NOMO-1 treated with dmso at 0.1 percent for 144 hours (cell line): Measurements from ENCODE around the gene CAMP.

Source experiments
- DNase-seq: peaks from one replicate; lab custom pipeline; 2025; ENCODE audit not compliant: unreplicated experiment; lab: John Stamatoyannopoulos, UW

The CAMP gene

DNA sequence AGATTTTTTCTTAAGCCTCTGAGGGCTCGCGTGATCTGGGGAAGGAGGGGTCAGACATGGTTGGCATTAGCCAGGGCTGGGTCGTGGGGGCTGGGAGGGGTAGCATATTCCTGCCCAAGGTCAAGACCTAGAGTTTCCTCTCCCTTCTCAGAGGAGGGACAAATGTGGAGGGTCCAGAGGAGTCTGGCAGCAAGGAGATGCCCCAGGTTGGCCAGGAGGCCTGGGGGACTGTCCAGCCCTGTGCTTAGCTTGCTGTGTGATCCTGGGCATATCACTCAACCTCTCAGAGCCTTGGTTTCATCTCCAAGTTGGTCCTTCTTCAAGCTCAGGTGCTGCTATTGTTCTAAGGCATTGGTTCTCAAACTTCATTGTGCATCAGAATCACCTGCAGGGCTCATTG, 9.1 kb upstream of the CAMP start:
- no peak for DNase-seq

DNA sequence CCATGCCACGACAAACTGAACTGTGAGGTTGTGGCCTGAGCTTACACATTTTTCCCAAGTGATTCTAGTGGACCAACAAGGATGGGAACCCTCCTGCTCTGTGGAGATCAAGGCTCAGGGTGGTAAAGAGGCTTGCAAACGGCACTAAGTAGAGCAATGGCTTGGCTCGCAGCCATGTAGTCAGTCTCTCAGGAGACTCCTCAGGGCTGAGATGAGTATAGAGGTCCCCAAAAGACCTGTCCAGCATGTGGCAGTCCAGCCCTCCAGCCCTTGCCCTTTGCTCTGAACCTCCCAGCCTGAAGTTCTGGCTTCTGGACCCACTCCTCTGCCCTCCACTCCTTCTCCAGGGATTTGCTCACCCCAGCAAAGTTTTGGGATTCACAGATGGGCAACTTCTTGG, 8.3 kb upstream of the CAMP start:
- no peak for DNase-seq

DNA sequence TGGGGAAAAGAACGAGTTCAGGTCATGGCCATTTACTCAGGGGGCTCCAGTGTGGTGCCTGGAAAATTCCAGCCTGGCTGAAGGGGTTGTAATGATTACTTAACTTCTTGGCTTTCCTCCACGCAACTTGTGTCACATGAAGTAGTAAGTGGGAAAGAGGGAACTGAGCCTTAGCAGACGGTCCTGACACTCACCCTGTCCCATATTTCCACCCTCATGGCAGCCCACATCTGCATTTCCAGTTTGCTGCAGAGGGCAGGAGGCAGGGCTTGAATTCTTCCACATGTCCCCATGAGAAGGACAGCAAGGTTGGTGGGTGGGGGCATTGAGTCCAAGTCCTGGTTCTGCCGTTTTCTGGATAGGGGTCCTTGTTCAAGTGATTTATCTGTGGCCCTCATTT, 7.8 kb upstream of the CAMP start:
- DNase-seq = no peak

DNA sequence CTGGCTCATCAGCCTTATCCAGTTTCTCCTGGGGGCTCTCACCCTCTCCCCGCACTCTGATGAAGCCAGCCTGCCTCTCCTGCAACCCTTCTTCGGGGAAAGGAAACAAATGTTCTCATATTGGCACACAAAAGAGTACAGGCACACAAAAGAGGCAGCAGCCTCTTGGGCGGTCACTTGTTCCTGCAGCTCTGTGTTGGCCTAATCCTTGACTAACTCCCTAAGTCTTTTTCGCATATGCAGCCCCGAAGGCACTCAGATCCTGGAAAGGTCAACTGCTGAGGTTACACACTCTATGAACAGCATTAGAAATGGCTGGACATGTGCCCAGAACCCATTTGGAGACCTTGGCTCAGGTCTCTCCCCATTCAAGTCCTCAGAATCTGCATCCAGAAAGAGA, 7.4 kb upstream of the CAMP start:
- DNase-seq = no peak

DNA sequence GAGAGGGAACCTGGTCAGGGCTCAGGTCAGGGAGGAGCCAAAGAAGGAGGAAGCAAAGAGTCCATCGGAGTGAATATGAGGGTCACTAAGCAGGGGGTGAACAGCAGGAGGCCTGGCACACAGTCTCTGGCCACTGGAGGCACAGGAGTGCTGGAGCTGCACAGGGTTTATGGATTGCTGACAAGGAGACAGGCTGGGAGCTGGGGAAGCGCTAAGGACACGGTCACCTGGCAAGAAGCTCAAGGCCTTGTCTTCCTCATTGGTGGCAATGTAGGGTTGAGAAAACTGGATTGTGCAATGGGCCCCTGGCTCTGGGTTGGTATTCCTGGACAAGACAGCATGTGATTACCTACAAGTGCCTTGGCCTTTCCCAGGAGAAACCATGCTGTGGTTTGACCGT, 5.8 kb upstream of the CAMP start:
- no peak for DNase-seq

DNA sequence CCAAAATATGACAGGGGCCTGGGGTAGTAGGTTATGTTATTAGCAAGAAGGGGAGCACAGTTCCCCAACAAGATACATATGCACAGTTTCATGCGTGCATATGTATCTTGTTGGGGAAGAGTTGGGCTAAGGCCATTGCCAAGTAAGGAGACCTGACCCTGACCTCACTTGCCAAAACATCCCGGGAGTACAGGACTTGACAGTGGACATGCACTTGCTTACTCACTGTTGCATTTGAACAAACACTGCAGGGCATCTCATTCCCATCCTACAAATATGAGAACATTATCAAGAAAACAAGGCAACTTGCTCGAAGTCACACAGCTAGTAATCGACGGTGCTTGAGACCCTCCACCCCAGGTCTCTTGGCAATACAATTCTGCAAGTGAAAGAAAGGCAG, 4.8 kb upstream of the CAMP start:
- DNase-seq = no peak

DNA sequence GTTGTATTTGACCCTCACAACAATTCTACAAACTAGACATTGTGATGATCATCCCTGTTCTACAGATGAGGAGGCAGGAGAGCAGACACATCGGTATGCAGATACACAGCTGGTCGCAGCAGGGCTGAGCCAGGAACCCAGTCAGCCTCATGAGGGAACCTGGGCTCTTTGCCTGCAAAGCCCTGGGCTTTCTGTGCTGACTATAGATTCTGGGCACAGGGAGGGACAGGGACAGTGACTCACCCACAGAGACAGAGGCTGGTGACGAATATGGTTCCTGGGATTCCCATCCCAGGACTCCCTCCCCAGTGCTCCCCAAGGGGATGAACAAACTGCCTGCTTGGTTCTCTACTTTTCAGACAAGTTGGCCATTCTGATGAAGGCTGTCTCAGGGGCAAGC, 3.8 kb upstream of the CAMP start:
- no peak for DNase-seq

DNA sequence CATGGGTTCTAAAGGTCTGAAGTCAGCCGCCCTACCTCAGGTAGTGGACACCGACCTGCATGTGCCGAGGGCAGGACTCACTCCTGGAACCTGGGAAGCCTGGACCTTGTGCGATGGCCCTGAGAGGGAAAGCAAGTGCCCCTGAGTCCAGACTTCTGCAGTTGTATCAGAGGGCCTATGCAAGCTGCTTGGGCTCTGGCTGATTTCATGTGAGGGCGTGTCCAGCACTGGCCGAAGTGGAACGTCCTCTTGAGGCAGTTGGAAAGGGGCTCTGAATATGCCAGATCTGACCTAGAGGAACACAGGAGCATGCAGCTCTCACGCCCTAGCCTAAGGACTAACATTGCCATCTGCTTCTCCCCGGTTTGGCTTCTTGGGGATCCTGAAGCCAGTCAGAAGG, 2.5 kb upstream of the CAMP start:
- DNase-seq = no peak

DNA sequence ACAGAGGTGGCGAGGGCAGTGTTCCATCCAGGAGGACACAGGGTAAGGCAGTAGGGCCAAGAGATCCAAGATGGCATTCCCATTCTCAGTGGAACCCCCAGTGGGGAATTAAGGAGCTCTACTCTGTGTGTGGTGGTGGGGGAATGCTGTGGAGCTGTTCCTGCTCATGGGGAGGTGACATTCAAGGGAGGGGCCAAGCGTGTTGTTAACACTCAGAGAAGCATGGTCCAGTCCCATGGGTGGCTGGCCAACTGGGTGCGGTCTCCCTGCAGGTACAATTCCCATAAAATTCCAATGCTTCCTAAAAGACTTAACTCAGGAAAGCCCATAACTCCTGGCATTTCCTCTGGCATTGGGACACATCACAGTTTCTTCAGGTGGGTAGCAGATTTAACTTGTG, 2.3 kb downstream of the CAMP start:
- no peak for DNase-seq

DNA sequence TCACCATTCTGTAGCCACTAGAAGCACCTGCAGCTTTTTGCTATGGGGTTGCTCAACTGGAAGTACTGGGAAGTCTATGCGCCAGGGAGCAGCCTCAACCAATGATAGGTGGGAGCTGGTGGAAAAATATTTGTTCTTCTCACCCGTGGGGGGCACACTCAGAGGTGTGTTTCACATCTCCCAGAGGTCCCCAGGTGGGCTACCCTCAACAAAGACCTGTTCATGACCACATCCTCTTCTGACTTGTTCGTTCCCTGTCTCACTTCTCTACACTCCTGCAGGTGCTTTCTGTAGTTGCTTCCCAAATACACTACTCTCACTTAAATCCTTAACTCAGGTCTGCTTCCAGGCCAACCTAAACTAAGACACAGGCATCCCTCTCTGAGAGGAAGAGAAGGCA, 3.6 kb downstream of the CAMP start:
- no peak for DNase-seq

DNA sequence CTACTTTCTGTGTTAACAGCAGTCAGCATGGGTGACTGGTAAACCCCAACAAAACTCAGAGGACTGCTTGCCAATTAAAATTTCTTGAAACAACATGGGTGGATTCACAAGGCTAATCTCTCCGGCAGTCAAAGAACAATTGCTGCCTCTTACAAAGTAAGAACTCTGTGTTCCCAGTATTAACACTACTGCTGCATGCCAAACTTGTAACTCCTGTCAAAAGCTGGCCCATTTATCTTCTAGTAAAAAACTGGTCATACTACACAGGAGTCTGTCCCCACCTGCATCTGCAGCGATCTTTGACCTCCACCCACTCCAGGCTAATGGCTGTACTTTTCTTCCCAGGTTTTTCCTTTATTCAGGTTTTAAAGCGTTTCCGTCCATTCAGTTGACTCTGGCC, 8.9 kb downstream of the CAMP start:
- no peak for DNase-seq

DNA sequence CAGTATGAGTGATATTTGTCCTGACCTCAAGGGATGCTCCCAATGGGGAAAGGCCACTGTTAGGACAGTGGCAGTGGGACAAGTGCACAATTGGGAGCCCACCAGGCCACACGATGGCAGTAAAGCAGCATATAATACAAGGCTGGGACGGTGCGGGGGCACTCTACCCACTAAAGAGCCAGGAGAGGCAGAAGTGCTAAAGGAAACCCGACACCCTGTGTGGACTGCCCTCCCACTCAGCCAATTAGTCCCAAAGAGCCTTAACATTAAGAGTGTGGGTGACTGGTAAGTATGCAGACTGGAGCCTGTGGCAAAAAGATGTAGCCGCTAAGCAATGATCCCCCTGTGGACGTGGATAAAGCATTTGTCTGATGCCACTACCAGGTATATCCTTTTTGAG, 9.4 kb downstream of the CAMP start:
- peak; percentile 66 for DNase-seq

DNA sequence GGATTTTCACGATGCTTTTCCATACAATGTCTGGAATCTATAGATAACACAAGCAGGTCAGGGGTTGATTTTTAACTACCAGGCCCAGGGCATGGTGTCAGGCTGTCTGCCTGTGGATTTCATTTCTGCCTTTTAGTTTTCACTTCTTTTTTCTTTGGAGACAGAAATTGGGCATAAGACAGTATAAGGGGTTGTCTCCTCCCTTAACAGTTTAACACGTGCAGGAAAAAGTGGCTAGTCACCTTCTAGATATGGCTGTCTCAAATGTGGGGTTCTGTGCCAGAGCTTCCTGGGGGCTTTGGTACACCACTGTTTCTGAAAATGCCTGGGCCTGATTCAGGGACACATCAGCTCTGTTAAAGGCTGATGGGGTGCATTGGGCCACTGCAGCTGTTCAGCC, 10.2 kb downstream of the CAMP start:
- no peak for DNase-seq

DNA sequence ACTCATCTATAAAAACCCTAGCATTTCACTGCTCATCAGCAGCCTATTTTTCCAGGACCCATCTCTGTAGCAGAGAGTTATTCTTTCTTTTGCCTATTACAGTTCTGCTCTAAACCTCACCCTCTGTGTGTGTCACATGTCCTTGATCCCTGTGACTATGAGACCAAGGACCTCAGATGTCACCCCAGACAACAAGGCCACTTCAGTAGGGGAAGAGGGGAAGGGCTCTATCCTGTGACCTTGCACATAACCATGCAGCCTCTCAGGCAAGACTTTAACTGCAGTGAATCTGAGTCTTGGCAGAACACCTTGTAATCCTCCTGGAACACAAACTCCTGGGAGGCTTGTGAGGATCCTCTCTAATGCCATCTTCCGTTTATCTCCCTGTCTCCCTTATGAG, 13.2 kb downstream of the CAMP start:
- no peak for DNase-seq

DNA sequence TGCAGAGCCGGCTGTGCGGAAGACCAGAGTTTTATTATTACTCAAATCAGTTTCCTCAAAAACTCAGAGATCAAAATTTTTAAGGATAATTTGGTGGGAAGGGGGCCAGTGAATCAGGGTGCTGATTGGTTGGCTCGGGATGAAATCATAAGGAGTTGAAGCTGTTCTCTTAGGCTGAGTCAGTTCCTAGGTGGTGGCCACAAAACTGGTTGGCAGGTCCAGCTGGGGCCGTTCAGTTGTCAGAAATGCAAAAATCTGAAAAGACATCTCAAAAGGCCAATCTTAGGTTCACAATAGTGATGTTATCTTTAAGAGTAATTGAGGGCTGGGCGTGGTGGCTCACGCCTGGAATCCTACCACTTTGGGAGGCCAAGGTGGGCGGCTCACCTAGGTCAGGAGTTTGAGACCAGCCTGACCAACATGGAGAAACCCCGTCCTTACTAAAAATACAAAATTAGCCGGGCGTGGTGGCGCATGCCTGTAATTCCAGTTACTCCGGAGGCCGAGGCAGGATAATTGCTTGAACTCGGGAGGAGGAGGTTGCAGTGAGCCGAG, 15.3 kb downstream of the CAMP start:
- no peak for DNase-seq

DNA sequence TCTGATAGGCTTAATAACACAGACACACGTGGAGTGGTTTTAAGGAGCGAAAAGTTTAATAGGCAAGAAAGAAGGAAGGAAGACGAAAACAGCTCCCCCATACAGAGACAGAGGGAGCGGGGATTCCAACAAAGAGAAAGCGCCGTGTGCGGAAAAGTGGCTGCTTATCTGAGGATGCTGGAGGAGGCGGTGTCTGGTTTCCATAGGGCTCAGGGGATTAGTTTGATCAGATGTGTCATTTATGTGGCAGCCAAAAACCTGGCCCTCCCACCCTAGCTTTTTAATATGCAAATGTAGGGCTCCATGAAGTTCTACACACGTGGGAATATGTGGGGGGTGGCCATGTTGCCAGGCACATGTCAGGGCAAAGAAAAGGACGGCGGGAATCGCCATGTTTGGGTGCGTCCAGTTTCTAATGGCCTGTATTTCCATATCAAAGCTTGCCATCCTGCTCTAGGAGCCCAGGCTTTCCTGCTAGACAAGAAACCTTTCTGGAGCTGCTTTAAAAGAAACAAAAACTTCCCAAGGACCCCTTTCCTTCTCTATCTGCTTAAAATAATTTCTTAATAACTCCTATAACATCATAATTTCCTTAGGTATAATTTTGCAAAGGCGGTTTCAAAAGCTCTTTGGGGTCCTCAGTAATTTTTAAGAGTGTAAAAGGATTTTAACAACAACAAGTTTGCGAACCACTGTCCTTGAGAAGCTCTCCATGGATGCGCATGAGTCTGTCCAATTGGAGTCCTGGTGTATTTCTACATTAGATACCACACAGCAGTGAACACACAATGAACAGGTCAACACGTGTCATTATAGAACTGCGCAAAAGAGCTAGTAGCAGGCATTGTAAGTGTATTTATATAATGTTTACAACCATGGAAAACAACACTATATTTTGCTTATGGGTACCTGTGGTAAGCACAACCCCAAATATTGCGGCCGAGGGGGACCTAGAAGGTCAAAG, 17.0 kb downstream of the CAMP start:
- no peak for DNase-seq

DNA sequence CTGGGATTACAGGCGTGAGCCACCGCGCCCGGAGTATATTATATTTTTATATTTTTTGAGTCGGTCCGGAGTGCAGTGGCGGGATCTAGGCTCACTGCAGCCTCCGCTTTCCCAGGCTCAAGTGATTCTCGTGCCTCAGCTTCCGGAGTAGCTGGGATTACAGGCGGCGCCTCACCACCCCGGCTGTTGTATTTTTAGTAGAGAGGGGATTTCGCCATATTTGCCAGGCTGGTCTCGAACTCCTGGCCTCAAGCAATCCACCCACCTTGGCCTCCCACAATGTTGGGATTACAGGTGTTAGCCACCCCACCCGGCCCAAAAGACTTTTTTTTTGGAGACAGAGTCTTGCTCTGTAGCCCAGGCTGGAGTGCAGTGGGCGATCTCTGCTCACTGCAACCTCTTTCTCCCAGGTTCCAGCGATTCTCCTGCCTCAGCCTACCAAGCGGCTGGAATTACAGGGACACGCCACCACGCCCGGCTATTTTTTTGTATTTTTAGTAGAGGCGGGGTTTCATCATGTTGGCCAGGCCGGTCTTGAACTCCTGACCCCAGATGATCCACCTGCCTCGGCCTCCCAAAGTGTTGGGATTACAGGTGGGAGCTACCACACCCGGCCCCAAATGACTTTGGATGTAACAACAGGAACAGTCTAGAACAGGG, 18.6 kb downstream of the CAMP start:
- DNase-seq = no peak

DNA sequence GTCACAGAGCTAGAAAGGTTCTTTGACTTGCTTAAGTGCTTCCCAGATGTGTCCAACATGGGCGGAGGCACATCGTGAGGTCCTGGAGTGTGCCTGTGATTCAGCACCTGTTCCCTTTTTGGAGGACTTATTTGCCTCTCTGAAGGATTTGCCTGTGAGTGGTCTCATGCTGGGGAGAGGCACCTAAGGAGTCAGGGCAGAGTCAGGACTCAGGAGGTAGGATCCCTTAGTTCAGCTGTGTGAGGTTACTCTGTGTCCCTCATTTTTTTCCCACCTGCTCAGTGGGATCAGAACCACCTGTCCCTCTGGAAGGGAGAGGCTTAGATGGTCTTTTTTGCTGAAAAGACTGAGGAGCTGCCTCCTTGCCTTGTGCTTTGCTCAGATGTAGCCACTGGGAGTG, 20.6 kb downstream of the CAMP start:
- DNase-seq = no peak

DNA sequence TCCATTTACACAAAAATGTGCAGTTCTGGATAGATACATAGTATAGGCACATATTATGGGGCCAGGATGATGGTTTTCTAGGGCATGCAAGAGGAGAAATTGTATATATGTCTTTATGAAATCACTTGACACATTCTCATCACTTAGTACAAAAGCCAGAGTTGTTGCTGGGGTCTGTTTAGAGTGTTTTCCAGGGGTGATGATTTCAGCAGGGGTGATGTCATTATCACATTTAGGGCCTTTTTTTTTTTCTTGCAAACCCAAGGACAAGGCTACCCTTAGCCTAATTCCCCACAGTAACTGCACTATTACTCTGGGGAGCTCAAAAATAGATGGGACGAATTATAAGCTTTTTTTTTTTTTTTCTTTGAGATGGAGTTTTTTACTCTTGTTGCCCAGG, 21.2 kb downstream of the CAMP start:
- DNase-seq = no peak

DNA sequence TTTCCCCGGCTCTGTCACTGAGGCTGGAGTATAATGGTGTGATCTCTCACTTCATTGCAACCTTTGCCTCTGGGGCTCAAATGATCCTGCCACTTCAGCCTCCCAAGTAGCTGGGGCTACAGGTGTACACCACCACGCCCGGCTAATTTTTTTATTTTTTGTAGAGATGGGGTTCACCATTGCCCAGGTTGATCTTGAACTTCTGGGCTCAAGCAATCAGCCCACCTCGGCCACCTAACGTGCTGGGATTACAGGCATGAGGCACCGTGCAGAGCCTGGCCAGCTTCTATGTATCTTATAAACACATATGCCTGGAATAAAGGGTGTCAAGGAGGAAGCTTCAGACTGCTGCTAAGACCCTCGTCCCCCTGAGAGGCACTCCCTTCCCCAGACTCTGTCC, 21.8 kb downstream of the CAMP start:
- DNase-seq = no peak

DNA sequence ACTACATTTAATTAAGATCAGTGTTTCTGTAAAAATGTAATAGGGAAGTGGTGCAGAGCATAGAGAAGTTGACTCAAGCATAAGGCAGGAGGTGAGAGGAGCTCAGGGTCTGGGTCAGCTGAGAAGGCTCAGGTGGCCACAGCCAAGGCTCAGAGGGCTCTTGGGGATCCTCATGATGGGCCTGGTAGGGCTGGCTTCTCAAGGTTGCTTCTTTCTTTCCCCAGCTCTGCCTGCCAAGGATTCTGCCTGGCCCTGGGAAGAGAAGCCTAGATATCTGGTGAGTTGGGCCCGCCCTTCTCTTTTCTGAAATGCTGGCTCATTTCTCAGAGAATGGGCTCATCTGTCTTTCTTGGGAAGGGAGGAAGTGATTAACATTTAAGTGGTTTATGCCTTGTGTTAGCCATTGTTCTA, 24.1 kb downstream of the CAMP start:
- peak; percentile 48 for DNase-seq

DNA sequence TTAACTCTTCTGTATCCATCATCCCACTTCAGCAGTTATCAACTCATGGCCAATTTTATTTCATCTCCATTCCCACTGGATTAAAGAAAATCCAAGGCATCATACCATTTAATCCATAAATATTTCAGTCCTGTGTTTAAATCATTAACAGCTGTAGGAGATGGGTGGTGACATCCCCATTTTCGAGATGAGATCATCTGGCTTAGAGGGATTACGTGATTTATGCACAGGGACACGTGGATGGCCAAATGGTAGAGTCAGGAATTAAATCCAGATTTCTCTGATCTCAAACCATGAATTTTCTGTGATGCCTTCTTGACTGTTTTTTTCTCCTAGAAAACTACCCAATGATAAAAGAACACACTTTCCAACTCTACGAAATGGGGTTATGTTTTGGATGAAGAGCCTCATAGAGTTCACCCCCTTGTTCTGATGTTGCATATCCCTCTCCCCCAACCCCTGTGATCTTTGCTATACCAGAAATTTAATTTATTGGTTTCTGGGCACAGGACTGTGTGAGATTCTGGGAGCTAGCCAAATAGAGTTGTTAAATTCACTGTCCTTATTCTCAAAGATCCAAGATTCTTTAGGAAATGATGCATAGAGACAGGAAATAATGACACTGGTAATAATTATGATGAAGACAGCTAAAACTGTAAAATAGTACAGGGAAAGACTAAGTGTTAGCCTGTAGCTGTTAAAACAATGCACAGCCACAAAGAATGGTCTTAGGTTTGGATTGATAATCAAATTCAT, 25.0 kb downstream of the CAMP start:
- no peak for DNase-seq
